Gastrocnemius medialis (tissue), 4 donors: ENCODE results near the gene TAS1R1.

Source experiments
- POLR2A ChIP-seq, 2 donors: fragments of 450-650 bp; IDR thresholded peaks; one replicate each; pipeline ENCODE4 v1.6.1; 2017; ENCODE audit warnings: antibody characterized with exemption in 2 of 2, mild to moderate bottlenecking in 2 of 2, moderate library complexity in 2 of 2
- TF ChIP-seq, protein P1 (sequence below), 5 experiments: fragments of 450-650 bp in 3 of 5; fragments of 200-600 bp in 2 of 5; sonication (generic) in 2 of 5; IDR thresholded peaks in 4 of 5; conservative IDR thresholded peaks in 1 of 5; 1 replicate in 4 of 5; 2 replicates in 1 of 5; pipeline ENCODE4 v1.5.1; 2016 to 2019; ENCODE audit warnings: antibody characterized with exemption in 5 of 5, mild to moderate bottlenecking in 3 of 5, moderate library complexity in 3 of 5

GRCh38 chr1:6627841-6628545, 72.9 kb downstream of the TAS1R1 start:
- TF ChIP-seq, protein P1, sequence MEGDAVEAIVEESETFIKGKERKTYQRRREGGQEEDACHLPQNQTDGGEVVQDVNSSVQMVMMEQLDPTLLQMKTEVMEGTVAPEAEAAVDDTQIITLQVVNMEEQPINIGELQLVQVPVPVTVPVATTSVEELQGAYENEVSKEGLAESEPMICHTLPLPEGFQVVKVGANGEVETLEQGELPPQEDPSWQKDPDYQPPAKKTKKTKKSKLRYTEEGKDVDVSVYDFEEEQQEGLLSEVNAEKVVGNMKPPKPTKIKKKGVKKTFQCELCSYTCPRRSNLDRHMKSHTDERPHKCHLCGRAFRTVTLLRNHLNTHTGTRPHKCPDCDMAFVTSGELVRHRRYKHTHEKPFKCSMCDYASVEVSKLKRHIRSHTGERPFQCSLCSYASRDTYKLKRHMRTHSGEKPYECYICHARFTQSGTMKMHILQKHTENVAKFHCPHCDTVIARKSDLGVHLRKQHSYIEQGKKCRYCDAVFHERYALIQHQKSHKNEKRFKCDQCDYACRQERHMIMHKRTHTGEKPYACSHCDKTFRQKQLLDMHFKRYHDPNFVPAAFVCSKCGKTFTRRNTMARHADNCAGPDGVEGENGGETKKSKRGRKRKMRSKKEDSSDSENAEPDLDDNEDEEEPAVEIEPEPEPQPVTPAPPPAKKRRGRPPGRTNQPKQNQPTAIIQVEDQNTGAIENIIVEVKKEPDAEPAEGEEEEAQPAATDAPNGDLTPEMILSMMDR (IDR thresholded peaks at IDR 0.05 in 4 of 5, conservative IDR thresholded peaks at IDR 0.05 in 1 of 5), result no peak
- TF ChIP-seq POLR2A (IDR thresholded peaks at IDR 0.05), result no peak
